Measurements from ENCODE around the gene TCEAL6.
"Not testable (repeated sequence)": the region's sequence is repeated elsewhere in the genome, so short reads cannot be mapped to it uniquely, and the experiment has no call there.

TCEAL6 gene

GRCh38 chrX:102126080-102126818 is 16.0 kb downstream of the TCEAL6 start:
- not testable (repeated sequence) for H3K4me1 ChIP-seq (ENCODE audit: control insufficient read depth, insufficient read depth, low read length, poor library complexity, severe bottlenecking); H3K27ac ChIP-seq (ENCODE audit: low read depth, low read length, severe bottlenecking); H3K36me3 ChIP-seq (ENCODE audit: control insufficient read depth, insufficient read depth, low read length); H3K9me3 ChIP-seq (ENCODE audit: control insufficient read depth, low read length)
- peak overlapping the region; percentile 14 for H3K4me3 ChIP-seq (ENCODE audit: extremely low read depth, insufficient read depth, low read length, poor library complexity, severe bottlenecking)
- WGBS, 2 experiments (ENCODE audit: insufficient coverage in 2 of 2), result 36% methylated on average over 13 of the region's 21 CpGs; no CpG with 5 or more reads in 1 of the 2 experiments

- H3K36me3 ChIP-seq (ENCODE audit: control insufficient read depth, insufficient read depth, low read length); H3K9me3 ChIP-seq (ENCODE audit: control insufficient read depth, low read length); H3K27ac ChIP-seq (ENCODE audit: low read depth, low read length, severe bottlenecking); H3K4me1 ChIP-seq (ENCODE audit: control insufficient read depth, insufficient read depth, low read length, poor library complexity, severe bottlenecking): not testable (repeated sequence)
- no CpG with 5 or more reads among the region's 38 CpGs for WGBS, 2 experiments (ENCODE audit: insufficient coverage in 2 of 2)
- H3K4me3 ChIP-seq (ENCODE audit: extremely low read depth, insufficient read depth, low read length, poor library complexity, severe bottlenecking), result peak within 1 kb of the TSS; percentile 14
These were observed 16.8 kb downstream of the TCEAL6 start, which contains the start of gene TCEAL2 for GRCh38 chrX:102125436-102125835. Gene TCEAL2, plus strand, starts transcription at chrX:102125679. Its CDS starts 1,152 bp downstream, at chrX:102126831.

GRCh38 chrX:102125014-102125413 is 17.3 kb downstream of the TCEAL6 start:
- H3K4me3 ChIP-seq (ENCODE audit: extremely low read depth, insufficient read depth, low read length, poor library complexity, severe bottlenecking); H3K4me1 ChIP-seq (ENCODE audit: control insufficient read depth, insufficient read depth, low read length, poor library complexity, severe bottlenecking); H3K27ac ChIP-seq (ENCODE audit: low read depth, low read length, severe bottlenecking); H3K9me3 ChIP-seq (ENCODE audit: control insufficient read depth, low read length); H3K36me3 ChIP-seq (ENCODE audit: control insufficient read depth, insufficient read depth, low read length): not testable (repeated sequence)
- WGBS, 2 experiments (ENCODE audit: insufficient coverage in 2 of 2), result 20% methylated on average over 1 of the region's 10 CpGs; no CpG with 5 or more reads in 1 of the 2 experiments

- H3K36me3 ChIP-seq (ENCODE audit: control insufficient read depth, insufficient read depth, low read length), result no peaks in the 10 kb centered on the region
- 80 to 90% methylated on average over 1 to 2 of the region's 2 CpGs for WGBS, 2 experiments (ENCODE audit: insufficient coverage in 2 of 2)
- H3K4me1 ChIP-seq (ENCODE audit: control insufficient read depth, insufficient read depth, low read length, poor library complexity, severe bottlenecking), result no peaks in the 10 kb centered on the region
- H3K4me3 ChIP-seq (ENCODE audit: extremely low read depth, insufficient read depth, low read length, poor library complexity, severe bottlenecking), result no peak overlapping the region
- H3K27ac ChIP-seq (ENCODE audit: low read depth, low read length, severe bottlenecking), result no peak overlapping the region
- H3K9me3 ChIP-seq (ENCODE audit: control insufficient read depth, low read length), result no peaks in the 10 kb centered on the region
These were observed 26.5 kb downstream of the TCEAL6 start for GRCh38 chrX:102115748-102116147.

- Histone ChIP-seq H3K36me3 (ENCODE audit: control insufficient read depth, insufficient read depth, low read length) (no peaks in the 10 kb centered on the region), H3K4me3 (ENCODE audit: extremely low read depth, insufficient read depth, low read length, poor library complexity, severe bottlenecking) (no peak overlapping the region), H3K4me1 (ENCODE audit: control insufficient read depth, insufficient read depth, low read length, poor library complexity, severe bottlenecking) (no peaks in the 10 kb centered on the region), H3K27ac (ENCODE audit: low read depth, low read length, severe bottlenecking) (no peak overlapping the region), H3K9me3 (ENCODE audit: control insufficient read depth, low read length) (no peaks in the 10 kb centered on the region)
- WGBS, 2 experiments (ENCODE audit: insufficient coverage in 2 of 2), result no CpG with 5 or more reads among the region's 4 CpGs
These were observed 28.9 kb downstream of the TCEAL6 start for GRCh38 chrX:102113367-102113766.
